RWPE2 (cell line): ENCODE results near the gene HAND1.

Experiments used
- ATAC-seq: fragments of 200-7000 bp; cut with Tn5 transposase; 3 replicates; pipeline ENCODE4 v1.9.1; 2021; ENCODE audit warnings: low read depth
- DNase-seq: peaks from one replicate; pipeline ENCODE4 v3.0.0-alpha.2; 2020; ENCODE audit warnings: low spot score
- H3K27ac ChIP-seq: fragments of 450-650 bp; 2 replicates; pipeline ENCODE4 v1.5.1; 2017; ENCODE audit warnings: mild to moderate bottlenecking; ENCODE audit not compliant: poor library complexity, severe bottlenecking
- H3K27me3 ChIP-seq: fragments of 250-450 bp; sonication (Bioruptor Pico); 2 replicates; pipeline ENCODE4 v1.5.1; 2021; ENCODE audit warnings: mild to moderate bottlenecking, moderate library complexity; ENCODE audit not compliant: insufficient read depth, poor library complexity, severe bottlenecking
- H3K36me3 ChIP-seq: fragments of 250-450 bp; sonication (Bioruptor Pico); 2 replicates; pipeline ENCODE4 v1.5.1; 2020; ENCODE audit warnings: low read depth, mild to moderate bottlenecking, moderate library complexity
- H3K4me1 ChIP-seq: fragments of 250-450 bp; sonication (Bioruptor Pico); 2 replicates; pipeline ENCODE4 v1.5.1; 2021; ENCODE audit warnings: mild to moderate bottlenecking, moderate library complexity; ENCODE audit not compliant: insufficient read depth, poor library complexity, severe bottlenecking
- H3K4me3 ChIP-seq: fragments of 250-450 bp; sonication (Bioruptor Pico); 2 replicates; pipeline ENCODE4 v1.5.1; 2021; ENCODE audit warnings: mild to moderate bottlenecking, moderate library complexity; ENCODE audit not compliant: severe bottlenecking
- H3K9me3 ChIP-seq: fragments of 250-450 bp; sonication (Bioruptor Pico); 2 replicates; pipeline ENCODE4 v1.5.1; 2021; ENCODE audit warnings: mild to moderate bottlenecking, moderate library complexity; ENCODE audit not compliant: severe bottlenecking
- TF ChIP-seq, protein P1 (sequence below): fragments of 450-650 bp; IDR thresholded peaks from one replicate; pipeline ENCODE4 v1.5.1; 2017; ENCODE audit warnings: mild to moderate bottlenecking, moderate library complexity; ENCODE audit not compliant: poor library complexity, severe bottlenecking

HAND1 gene

DNA sequence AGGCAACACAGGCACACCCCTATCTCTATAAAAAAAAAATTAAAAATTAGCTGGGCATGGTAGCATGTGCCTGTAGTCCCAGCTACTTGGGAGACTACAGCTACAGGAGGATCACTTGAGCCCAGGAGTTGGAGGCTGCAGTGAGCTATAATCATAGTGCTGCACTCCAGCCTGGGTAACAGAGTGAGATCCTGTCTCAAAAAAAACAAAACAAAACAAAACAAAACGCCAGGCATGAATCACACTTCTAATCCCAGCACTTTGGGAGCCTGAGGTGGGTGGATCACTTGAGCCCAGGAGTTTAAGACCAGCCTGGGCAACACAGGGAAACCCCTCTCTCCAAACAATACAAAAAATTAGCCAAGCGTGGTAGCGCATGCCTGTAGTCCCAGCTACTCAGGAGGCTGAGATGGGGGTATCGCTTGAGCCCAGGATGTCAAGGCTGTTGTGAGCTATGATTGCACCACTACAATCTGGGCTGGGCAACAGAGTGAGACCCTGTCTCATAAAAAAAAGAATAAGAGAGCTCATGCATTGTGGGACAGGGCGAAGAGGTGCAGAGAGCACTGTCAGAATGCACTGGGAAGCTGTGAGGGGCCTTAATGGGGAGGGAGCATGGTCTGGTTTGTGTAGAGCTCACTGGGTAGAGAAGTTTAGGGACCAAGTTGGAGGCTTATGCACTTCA is 40.6 kb downstream of the HAND1 start:
- H3K36me3 ChIP-seq, result peaks cover 77% of the 10 kb centered on the region
- H3K27me3 ChIP-seq, result no peaks in the 10 kb centered on the region
- H3K27ac ChIP-seq, result no peak overlapping the region
- ATAC-seq (no peak), DNase-seq (no peak)
- no peak overlapping the region for H3K4me3 ChIP-seq
- no peaks in the 10 kb centered on the region for H3K9me3 ChIP-seq
- H3K4me1 ChIP-seq, result peaks cover 1% of the 10 kb centered on the region
- TF ChIP-seq, protein P1, sequence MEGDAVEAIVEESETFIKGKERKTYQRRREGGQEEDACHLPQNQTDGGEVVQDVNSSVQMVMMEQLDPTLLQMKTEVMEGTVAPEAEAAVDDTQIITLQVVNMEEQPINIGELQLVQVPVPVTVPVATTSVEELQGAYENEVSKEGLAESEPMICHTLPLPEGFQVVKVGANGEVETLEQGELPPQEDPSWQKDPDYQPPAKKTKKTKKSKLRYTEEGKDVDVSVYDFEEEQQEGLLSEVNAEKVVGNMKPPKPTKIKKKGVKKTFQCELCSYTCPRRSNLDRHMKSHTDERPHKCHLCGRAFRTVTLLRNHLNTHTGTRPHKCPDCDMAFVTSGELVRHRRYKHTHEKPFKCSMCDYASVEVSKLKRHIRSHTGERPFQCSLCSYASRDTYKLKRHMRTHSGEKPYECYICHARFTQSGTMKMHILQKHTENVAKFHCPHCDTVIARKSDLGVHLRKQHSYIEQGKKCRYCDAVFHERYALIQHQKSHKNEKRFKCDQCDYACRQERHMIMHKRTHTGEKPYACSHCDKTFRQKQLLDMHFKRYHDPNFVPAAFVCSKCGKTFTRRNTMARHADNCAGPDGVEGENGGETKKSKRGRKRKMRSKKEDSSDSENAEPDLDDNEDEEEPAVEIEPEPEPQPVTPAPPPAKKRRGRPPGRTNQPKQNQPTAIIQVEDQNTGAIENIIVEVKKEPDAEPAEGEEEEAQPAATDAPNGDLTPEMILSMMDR, result no peak

DNA sequence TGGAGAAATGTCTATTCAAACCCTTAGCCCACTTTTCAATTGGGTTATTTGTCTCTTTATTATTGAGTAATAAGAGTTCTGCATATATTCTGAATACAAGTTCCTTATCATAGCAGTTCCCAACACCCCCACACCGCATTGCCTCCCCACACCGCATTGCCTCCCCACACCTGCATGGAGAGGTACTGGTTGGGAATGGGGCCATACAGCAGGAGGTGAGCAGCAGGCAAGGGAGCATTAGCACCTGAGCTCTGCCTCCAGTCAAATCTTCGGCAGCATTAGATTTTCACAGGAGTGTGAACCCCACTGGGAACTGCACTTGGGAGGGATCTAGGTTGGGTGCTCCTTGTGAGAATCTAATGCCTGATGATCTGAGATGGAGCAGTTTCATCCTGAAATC is 42.8 kb downstream of the HAND1 start:
- Histone ChIP-seq H3K4me1 (no peaks in the 10 kb centered on the region), H3K27me3 (no peaks in the 10 kb centered on the region), H3K36me3 (peaks cover 55% of the 10 kb centered on the region), H3K27ac (no peak overlapping the region), H3K4me3 (no peak overlapping the region), H3K9me3 (no peaks in the 10 kb centered on the region)
- TF ChIP-seq, protein P1, result no peak
- ATAC-seq (no peak), DNase-seq (no peak)

- H3K36me3 ChIP-seq, result peaks cover 20% of the 10 kb centered on the region
- ATAC-seq, result no peak
Measured at GRCh38 chr5:154430961-154431630, 46.9 kb downstream of the HAND1 start.

DNA sequence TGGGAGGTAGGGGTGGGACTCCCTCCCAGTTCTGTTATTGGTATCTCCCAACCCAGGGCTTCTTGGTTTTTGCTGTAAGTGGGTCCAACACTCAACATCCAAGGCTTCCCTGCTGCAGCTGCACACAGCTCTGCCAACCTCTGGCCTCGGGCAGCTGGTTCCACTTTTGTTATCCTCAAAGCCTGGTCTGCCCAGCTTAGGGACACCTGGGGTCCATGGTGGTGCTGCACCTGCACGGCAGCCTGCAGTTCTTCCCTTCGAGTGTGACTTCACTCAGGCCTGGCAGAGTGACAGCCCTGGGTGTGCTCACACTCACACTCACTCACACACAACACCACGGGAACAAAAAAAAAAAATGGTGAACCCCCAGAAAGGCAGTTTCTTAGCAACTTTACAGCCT is 47.6 kb downstream of the HAND1 start:
- ATAC-seq (no peak), DNase-seq (no peak)
- no peak overlapping the region for H3K4me3 ChIP-seq
- H3K4me1 ChIP-seq, result no peaks in the 10 kb centered on the region
- H3K36me3 ChIP-seq, result peaks cover 15% of the 10 kb centered on the region
- no peaks in the 10 kb centered on the region for H3K27me3 ChIP-seq
- no peak overlapping the region for H3K27ac ChIP-seq
- H3K9me3 ChIP-seq, result no peaks in the 10 kb centered on the region
- TF ChIP-seq, protein P1, result no peak

More at GRCh38 chr5:154430961-154431630, 46.9 kb downstream of the HAND1 start:
- DNase-seq, result no peak
- Histone ChIP-seq H3K4me3 (no peak overlapping the region), H3K27ac (no peak overlapping the region), H3K27me3 (no peaks in the 10 kb centered on the region), H3K4me1 (no peaks in the 10 kb centered on the region), H3K9me3 (no peaks in the 10 kb centered on the region)
- TF ChIP-seq, protein P1, result no peak

DNA sequence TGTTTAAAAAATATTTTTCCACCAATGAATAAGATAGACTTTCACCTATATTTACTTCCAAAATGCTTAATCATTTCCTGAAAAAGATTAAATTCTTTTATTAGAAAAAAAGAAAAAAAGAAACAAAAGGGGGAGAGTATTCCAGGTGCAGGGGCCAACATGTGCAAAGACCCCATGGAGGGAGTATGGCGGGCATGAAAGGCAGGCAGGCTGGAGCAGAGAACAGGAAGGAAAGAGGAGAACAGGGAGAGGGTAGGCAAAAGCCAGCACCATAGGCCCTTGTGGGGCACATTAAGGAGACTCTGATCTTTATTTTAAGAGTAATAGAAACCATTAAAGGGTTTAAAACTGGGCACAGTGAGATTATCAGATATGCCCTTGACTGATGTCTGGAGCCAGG is 48.7 kb downstream of the HAND1 start:
- no peak overlapping the region for H3K4me3 ChIP-seq
- ATAC-seq (no peak; the same call in 2 of the 3 replicates), DNase-seq (no peak)
- TF ChIP-seq, protein P1, result no peak
- H3K9me3 ChIP-seq, result no peaks in the 10 kb centered on the region
- H3K4me1 ChIP-seq, result no peaks in the 10 kb centered on the region
- H3K36me3 ChIP-seq, result peaks cover 20% of the 10 kb centered on the region
- H3K27ac ChIP-seq, result no peak overlapping the region
- no peaks in the 10 kb centered on the region for H3K27me3 ChIP-seq
